ENCODE results near the gene CORO2A.

- TF ChIP-seq CTCF (IDR thresholded peaks at IDR 0.05; ENCODE audit: control extremely low read depth in 1 of 3, insufficient read depth in 1 of 3, low read depth in 1 of 3, low read length in 3 of 3) = no peak
- no peak for TF ChIP-seq YY1 (IDR thresholded peaks at IDR 0.05; ENCODE audit: low read depth, low read length)
- TF ChIP-seq CHD2 (IDR thresholded peaks at IDR 0.05; ENCODE audit: low read length) = no peak
- no peak for TF ChIP-seq EP300 (IDR thresholded peaks at IDR 0.05; ENCODE audit: borderline replicate concordance in 1 of 2, low read depth in 2 of 2, low read length in 2 of 2)
- TF ChIP-seq POLR2A (IDR thresholded peaks at IDR 0.05; ENCODE audit: control extremely low read depth in 1 of 2, low read depth in 2 of 2, low read length in 2 of 2) = no peak
- TF ChIP-seq CBX5 (IDR thresholded peaks at IDR 0.05; ENCODE audit: low read depth, low read length) = no peak
- TF ChIP-seq KDM4A (IDR thresholded peaks at IDR 0.05; ENCODE audit: low read depth, low read length, severe bottlenecking) = no peak
- TF ChIP-seq POLR2AphosphoS5 (IDR thresholded peaks at IDR 0.05; ENCODE audit: low read depth, low read length) = no peak
- TF ChIP-seq E2F6 (IDR thresholded peaks at IDR 0.05) = no peak
- no peak for TF ChIP-seq FOSL1 (IDR thresholded peaks at IDR 0.05; ENCODE audit: insufficient read depth, low read depth, low read length)
- TF ChIP-seq MAFK (IDR thresholded peaks at IDR 0.05; ENCODE audit: low read depth, low read length) = no peak
- TF ChIP-seq TBP (IDR thresholded peaks at IDR 0.05; ENCODE audit: low read depth, low read length) = no peak
- no peak for TF ChIP-seq EZH2 (IDR thresholded peaks at IDR 0.05; ENCODE audit: low read depth, low read length, severe bottlenecking)
- TF ChIP-seq RAD21 (IDR thresholded peaks at IDR 0.05 in 1 of 2, conservative IDR thresholded peaks at IDR 0.05 in 1 of 2; ENCODE audit: low read depth in 2 of 2, low read length in 2 of 2) = no peak
Observed at GRCh38 chr9:98191181-98191608, 1.2 kb downstream of the CORO2A start.
